Stimulated activated CD8-positive, alpha-beta memory T cell treated with anti-CD3 and anti-CD28 coated beads, Interleukin-15, amount 100 ng/mL, for 24 hours (primary cell): Measurements from ENCODE around the gene TBC1D22A.

ENCODE experiments used
- DNase-seq: peaks from one replicate; pipeline ENCODE4 v3.0.0-alpha.2; 2020; ENCODE audit warnings: low read depth

Gene TBC1D22A

DNA sequence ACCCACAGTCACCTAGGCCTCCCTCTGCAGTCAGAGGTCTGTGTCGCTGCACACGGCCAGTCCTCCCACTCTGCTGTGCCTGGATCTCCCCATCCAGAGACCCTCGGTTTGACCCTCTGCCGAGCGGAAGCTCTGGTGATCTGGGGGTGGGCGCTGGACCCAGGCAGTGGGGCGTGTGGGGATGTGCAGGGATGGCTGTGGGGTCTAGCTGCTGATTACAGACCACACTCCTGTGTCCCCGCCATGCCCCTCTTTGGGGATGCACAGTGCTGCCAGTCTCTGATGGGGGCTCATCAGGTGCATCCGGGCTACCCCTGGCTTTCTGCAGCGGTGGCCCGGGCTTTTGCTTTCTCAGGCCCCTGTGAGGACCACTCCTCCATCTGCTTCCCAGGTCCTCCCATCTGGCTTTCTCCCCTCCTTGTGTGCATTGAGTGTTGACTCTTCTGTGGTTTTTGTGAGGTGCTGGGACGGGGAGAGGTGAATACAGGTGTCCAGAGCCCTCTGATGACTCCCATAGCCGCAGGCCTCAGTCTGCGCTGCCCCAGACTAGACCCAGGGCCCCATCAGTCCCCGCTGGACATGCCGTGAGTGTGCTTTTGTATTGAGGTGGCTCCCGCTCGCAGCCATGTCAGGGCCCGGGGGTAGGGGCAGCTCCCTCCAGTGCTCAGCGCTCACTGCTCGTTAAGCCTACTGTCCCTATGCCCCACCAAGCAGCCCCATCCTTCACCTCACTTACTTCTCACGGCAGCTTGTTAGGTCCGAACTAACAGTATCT is 251.6 kb downstream of the TBC1D22A start:
- DNase-seq = no peak

DNA sequence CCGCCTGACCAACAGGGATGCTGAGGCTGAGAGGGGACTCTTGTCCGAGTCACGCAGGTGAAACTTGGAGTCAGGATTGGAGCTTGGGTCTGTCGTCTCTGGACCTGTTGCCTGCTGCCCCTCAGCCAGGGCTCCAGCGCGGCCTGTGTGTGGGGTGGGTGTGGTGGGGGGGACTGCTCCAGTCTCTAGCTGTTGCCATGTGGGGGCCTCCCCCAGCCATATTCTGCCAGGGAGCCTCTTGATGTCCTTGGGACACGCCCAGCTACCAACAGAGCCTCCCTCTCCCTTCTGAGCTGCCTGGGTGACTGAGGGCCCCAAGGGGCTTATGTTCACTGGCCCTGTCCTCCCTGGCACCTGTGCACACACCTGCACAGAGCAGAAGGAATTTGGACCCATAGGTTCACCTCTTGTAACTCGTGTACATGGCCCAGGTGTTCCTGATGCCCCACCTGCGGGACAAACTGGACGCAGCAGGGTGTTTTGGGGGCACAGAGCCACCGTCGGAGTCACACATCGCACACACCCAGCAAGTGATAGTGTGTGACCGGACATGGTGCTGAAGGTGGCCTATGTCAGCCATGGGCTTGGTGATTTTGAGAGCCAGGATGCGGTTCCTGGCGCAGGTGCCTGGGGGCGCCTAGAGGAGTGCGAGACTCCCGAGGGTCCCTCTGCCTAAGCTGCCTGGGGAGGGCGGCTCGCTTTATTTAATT is 252.3 kb downstream of the TBC1D22A start:
- no peak for DNase-seq

- no peak for DNase-seq
Observed at GRCh38 chr22:47015589-47016178, 253.2 kb downstream of the TBC1D22A start.

DNA sequence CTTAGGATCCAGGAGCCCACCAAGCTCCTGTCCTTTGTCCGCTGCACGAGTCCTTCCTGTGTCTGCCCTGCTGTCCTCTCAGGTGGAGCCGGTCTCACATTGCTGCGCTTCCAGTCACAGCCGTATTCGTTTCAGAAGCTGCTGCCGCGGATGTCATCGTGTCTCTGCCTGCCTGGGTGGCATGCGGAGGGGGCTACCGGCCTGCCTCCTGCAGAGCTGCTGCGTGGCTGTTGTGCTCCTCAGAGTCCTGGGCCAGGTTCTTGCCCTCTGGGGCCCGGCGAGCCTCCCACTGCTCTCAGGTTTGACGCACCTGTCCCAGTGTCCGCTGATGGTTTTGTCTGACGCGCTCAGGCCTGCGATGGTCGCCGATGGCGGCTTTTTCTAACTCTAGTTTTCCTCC is 254.2 kb downstream of the TBC1D22A start:
- DNase-seq = no peak

DNA sequence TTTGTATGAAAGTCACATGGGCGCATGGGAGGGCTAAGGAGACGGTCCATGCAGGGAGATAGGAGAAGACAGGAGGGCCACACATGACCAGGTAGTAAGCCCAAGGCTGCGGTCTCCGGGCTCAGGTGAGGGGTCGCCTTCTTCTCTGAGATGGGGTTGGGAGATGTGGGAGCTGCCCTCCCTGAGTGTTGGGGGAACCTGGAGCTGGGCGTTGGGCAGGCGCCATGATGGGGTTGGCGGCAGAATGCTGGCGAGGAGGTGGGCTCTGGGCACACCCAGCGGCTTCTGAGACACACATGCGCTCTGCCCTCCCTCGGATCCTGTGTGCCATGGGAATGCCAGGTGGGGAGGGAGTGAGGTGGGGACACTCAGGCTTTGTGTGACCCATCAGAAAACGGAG is 254.8 kb downstream of the TBC1D22A start:
- no peak for DNase-seq

GRCh38 chr22:47018010-47018910 is 255.8 kb downstream of the TBC1D22A start:
- DNase-seq = no peak

DNA sequence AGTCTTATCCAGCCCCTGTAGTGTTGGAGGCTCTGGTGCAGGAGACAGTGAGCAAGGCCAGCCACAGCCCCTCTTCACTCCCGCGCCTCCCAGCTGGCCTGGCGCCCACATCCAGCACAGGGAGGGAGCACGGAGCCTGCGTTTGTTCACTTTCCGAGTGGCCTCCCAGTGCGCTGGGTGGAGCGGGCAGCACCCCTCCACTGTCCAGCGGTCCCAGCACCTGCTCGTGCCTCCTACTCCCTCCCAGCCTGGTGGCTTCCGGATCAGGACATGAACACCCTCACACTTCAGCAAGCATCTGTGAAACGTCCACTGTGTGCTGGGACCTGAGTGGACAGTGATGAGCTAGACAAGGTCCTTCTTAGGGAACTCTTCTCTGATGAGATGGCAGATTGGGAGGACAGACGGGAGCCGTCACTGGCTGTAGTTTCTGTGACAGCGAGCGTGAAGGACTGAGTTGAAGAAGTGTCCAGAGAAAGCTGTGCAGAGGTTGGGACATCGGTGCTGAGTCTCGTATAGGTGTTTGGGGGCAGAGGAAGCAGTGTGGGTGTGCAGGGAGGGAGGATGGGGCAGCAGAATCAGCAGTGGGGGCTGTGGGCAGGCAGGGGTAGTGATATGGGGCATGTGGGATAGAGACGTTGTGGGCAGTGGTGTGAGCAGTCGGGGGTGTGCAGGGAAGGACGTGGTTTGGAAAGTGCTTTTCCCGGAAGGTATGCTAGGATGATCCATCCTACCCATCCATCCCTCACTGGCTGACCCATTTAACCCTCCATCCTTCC is 256.8 kb downstream of the TBC1D22A start:
- no peak for DNase-seq

DNA sequence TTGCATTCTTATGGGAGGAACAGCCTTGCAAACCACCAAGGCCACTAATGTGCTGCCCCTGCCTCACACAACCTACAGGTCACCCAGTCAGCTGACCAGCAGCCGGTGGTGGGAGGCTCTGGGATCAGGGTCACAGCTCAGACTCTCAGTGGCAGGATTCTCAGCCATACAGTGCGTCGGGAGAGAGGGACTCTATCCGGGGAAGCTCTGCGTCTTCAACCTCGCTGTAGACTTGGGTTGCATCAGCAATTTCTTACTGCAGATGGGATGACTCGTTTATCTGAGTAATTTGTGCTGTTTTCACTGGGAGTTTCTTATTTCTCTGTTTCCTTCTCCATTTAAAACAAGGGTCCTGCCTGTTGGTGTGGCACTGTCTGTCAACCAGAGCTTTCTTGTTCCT is 257.7 kb downstream of the TBC1D22A start:
- no peak for DNase-seq

- no peak for DNase-seq
Observed at GRCh38 chr22:47021371-47022074, 259.1 kb downstream of the TBC1D22A start.

DNA sequence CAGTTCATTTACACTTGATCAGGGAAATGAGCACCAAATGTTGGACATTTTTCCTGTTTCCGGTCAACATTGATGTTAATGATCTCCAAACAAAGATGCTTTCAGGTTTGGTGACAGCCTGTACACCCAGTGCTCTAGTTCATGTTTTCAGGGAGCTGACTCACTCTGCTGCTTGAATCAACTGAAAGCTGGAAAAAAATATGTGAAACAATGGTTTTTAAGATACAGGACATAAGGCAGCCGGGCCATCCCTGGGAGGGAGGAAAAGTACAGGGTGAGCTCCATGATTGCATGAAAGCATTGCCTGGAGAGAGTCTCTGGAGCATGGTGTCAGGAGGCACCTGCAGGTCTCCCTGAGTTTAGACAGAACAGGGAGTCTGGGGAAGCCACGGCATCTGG is 259.6 kb downstream of the TBC1D22A start:
- DNase-seq = no peak

- no peak for DNase-seq
Observed at GRCh38 chr22:47022475-47022874, 260.0 kb downstream of the TBC1D22A start.

DNA sequence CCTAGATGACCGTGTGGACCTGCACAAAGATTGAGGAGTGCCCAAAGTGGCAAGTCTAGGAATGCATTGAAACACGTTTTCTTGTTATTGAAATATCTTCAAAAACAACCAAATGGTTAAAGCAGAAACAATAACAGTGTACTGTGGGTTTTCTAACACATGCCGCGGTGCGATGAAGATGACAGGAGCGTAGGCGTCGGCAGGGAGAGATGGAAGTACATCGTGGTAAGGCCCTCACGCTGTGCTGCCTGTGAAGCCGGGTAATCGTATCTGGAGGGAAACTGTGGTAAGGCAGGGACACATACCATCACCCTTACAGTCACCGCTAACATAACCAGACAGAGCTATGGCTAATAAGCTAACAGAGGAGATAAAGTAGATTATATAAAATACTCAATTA is 261.4 kb downstream of the TBC1D22A start:
- DNase-seq = no peak

DNA sequence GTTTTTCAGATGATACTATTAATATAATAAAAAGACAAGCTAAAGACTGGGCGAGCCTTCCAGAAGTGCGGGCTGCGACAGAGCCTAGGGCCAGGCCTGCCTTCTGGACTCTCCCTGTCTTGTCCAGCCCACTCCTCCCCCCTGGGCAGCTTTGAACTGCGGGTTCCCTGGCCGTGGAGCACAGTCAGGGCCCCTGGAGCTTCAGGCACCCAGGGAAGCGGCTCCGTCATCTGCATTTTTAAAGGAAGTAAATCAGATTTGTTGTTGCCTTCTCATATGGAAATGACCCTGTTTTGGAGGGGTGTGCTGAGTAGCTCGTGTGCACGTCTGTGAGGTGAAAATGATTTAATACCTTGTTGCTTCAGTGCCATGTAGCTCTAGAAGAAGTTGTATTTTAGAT is 265.3 kb downstream of the TBC1D22A start:
- no peak for DNase-seq

- DNase-seq = no peak
Observed at GRCh38 chr22:47029244-47030074, 267.0 kb downstream of the TBC1D22A start.

DNA sequence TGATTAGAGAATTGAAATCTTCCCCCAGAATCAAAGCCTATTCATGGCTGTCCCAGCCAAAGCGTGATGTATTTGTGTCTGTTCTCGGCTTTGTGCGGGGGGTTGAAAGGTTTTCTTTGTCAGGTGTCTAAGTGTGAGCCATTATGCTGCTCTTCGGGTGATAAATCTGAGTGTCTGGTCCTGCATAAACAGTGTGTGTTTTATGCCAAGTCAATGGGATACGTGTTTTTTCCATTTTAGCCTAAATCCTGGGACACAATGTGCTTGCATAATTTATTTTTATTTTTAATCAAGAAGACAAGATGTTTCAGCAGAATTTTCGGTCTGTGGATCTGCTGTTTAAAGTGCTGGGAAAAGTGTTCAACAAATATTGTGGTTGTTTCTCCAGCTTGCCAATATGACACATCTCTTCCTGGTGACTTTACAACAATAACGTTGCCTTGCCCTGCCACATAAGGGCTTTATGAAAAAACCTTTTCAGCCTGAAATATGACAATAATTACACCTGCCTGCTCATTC is 267.8 kb downstream of the TBC1D22A start:
- DNase-seq = no peak

- no peak for DNase-seq
Observed at GRCh38 chr22:47030881-47031627, 268.6 kb downstream of the TBC1D22A start.

DNA sequence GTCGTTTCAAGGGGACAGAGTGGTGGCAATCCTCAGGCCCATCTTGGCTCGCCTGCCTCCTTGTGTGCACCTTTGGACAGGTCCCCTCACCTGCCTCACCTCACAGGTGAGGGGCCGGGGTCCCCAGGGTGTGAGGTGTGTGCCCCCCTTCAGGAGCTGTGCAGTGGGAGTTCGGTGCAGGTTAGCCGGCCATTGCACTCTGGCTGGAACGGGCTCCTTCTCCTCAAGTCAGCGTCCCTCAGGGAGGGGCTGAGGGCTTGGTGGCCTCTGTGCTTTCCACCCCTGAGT is 269.1 kb downstream of the TBC1D22A start:
- DNase-seq = no peak

GRCh38 chr22:47032091-47032943 is 269.9 kb downstream of the TBC1D22A start:
- no peak for DNase-seq
